ENCODE measurements around the gene EBF4. TPM values are rescaled to one million over a fixed set of nuclear protein-coding genes. Genes with fewer than 3 reads are reported as not detected.

The EBF4 gene
- total and polyA plus RNA-seq, 2 of the 8 experiments (the other 6 are each of a cell fraction or from before 2014, with no cell fraction given): 1.2 to 2.9 TPM

DNA sequence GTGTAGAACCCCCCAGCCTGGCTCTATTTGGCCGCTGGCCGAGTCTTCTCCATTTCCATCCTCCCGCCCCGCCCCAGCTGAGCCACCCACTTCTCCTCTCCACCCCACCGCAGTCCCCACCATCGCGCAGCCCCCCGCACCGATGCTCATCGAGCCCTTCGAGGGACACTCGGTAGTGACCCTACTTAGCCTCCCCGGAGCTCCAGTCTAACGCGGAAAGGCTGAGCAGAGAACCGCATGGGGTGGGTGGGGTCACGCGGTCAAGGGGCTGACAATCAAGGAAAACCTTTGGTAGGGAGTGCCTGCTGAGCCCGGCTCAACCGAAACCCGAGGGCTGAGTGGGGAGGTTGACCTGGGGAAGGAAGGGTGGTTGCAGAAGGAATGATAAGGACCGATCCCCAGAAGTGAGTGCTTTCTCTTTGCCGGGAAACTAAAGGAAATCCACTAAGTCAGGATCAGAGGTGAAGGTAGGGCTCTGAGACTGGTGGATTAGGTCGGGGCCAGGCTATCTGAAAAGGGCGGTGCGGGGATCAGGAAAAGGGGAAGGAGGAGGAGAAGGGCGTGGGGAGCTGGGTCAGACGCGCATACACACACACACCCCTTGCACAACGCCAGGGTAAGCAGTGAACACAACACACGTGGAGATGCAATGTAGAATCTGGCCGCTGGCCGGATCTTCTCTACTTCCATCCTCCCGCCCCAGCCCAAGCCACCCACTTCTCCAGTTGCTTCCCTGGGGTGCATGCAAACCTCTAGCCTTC is 58.1 kb downstream of the EBF4 start (continued):
- TF ChIP-seq RNF2 (IDR thresholded peaks at IDR 0.05; ENCODE audit: borderline replicate concordance, low read depth, low read length, missing control alignments, poor library complexity, severe bottlenecking) (peak; percentile 87), BRCA1 (IDR thresholded peaks at IDR 0.05; ENCODE audit: low read depth, low read length) (no peak), SIN3A (conservative IDR thresholded peaks at IDR 0.05 in 1 of 2, IDR thresholded peaks at IDR 0.05 in 1 of 2; ENCODE audit: low read depth in 1 of 2, low read length in 2 of 2) (peak; percentile 49 to 70; a peak in 1 of 4 replicates), SP4 (IDR thresholded peaks at IDR 0.05; ENCODE audit: low read length) (no peak), SP2 (IDR thresholded peaks at IDR 0.05; ENCODE audit: low read length) (no peak), CREB1 (IDR thresholded peaks at IDR 0.05) (peak; percentile 10; the same call in 1 of the 2 replicates), EZH2 (IDR thresholded peaks at IDR 0.05; ENCODE audit: low read depth, low read length, severe bottlenecking) (peak; percentile 44), CHD1 (IDR thresholded peaks at IDR 0.05; ENCODE audit: low read depth, low read length) (no peak), BCL11A (IDR thresholded peaks at IDR 0.05; ENCODE audit: low read depth in 2 of 2, low read length in 2 of 2) (no peak), HDAC2 (IDR thresholded peaks at IDR 0.05; ENCODE audit: borderline replicate concordance in 1 of 2, low read depth in 2 of 2, low read length in 2 of 2) (peak in 1 of 2 experiments; percentile 66; a peak in 1 of 4 replicates), CHD2 (IDR thresholded peaks at IDR 0.05; ENCODE audit: low read length) (no peak), JUN (IDR thresholded peaks at IDR 0.05; ENCODE audit: low read depth, low read length) (no peak)

Data from H1 (cell line).